Measurements from ENCODE around the gene TIA1.

The TIA1 gene

GRCh38 chr2:70212298-70212932, 36.0 kb downstream of the TIA1 start:
- no peak overlapping the region for H3K4me3 ChIP-seq (ENCODE audit: low read length)
- TF ChIP-seq CTCF (conservative IDR thresholded peaks at IDR 0.05; ENCODE audit: low read length): no peak

GRCh38 chr2:70211595-70211994, 36.8 kb downstream of the TIA1 start:
- no peak overlapping the region for H3K4me3 ChIP-seq (ENCODE audit: low read length)
- DNase-seq (ENCODE audit: low read depth): no peak
- no peak for TF ChIP-seq CTCF (conservative IDR thresholded peaks at IDR 0.05; ENCODE audit: low read length)

More at GRCh38 chr2:70212298-70212932, 36.0 kb downstream of the TIA1 start:
- DNase-seq (ENCODE audit: low read depth): peak; percentile 16

DNA sequence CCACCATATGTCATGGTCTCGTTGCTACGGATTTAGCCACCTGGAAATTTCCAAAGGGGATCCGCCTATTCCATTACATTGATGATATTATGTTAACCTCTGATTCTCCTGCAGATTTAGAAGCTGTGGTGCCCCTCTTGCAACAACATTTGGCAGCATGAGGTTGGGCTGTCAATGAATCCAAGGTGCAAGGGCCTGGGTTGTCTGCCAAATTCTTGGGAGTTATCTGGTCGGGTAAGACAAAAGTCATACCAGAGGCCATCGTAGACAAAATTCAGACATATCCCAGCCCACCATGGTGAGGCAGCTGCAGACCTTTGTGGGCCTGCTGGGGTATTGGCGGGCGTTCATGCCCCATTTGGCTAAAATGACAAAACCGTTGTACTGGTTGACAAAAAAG, 44.0 kb downstream of the TIA1 start:
- no peak overlapping the region for H3K4me3 ChIP-seq (ENCODE audit: low read length)
- TF ChIP-seq CTCF (conservative IDR thresholded peaks at IDR 0.05; ENCODE audit: low read length): no peak
- no peak for DNase-seq (ENCODE audit: low read depth)

GRCh38 chr2:70203086-70203485, 45.3 kb downstream of the TIA1 start:
- no peak for DNase-seq (ENCODE audit: low read depth)
- TF ChIP-seq CTCF (conservative IDR thresholded peaks at IDR 0.05; ENCODE audit: low read length): no peak
- no peak overlapping the region for H3K4me3 ChIP-seq (ENCODE audit: low read length)

DNA sequence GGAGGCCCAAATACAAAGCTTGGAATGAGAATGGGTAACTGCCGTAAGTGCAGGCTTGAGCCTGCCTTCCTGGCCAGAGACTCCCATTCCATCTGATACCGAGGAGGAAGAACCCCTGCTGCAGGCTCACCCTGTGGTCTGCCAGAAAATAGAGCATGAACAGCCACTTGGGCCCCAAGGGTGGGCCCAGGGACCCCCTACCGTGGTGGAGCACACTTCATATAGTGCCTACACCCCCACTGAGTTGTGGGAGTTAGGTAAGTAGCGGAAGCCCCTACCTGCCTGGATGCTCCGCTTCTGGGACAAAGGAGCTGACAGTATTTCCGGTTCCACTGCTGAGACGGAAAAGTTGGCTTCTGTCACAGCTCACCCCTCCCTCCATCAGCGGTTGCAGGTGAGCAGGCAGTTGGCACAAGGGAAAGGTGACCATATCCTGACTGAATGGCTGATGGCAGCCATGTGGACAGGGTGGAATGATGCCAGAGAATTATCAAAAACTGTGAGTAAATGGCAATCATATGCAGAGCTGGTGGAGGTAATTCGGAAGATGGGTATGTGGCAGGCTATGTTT, 46.1 kb downstream of the TIA1 start:
- no peak for DNase-seq (ENCODE audit: low read depth)
- H3K4me3 ChIP-seq (ENCODE audit: low read length): no peak overlapping the region
- TF ChIP-seq CTCF (conservative IDR thresholded peaks at IDR 0.05; ENCODE audit: low read length): no peak

DNA sequence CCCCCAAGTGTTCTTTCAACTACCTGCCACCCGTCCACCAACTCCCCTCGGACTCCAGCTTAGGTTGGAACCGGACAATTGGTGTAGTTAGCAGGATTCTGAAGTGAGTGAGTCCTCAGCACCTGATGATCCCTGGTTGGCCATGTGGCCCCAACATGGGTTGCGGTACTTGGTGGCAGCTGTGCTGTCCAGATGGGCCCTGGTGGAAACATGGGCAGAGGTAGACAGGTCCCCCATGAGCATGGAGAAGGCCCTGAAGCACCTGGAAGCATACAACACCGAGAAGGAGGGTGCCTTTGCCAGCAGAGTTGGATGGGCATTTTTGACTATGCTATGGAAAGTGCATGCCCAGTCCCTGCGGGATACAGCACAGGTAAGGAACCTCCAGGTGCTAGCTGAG, 46.6 kb downstream of the TIA1 start:
- H3K4me3 ChIP-seq (ENCODE audit: low read length): no peak overlapping the region
- TF ChIP-seq CTCF (conservative IDR thresholded peaks at IDR 0.05; ENCODE audit: low read length): no peak
- no peak for DNase-seq (ENCODE audit: low read depth)

DNA sequence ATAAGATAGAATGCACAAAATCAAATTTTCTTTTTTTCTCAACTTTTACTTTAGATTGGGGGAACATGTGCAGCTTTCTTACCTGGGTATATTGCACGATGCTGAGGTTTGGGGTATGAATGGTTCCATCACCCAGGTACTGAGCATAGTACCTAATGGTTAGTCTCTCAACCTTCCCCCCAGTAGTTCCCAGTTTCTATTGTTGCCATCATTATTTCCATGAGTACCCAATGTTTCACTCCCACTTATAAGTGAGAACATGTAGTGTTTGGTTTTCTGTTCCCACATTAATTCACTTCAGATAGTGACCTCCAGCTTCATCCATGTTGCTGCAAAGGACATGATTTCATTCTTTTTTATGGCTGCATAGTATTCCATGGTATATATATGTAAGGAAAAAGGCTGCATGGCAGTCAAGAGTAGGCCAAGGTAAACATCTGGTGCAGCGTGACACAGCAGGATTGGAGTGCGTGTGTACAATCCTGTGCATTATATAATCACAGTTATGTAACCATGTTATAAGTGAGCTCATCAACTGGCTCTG, 47.1 kb downstream of the TIA1 start:
- no peak overlapping the region for H3K4me3 ChIP-seq (ENCODE audit: low read length)
- DNase-seq (ENCODE audit: low read depth): no peak
- no peak for TF ChIP-seq CTCF (conservative IDR thresholded peaks at IDR 0.05; ENCODE audit: low read length)
